Trophoblast cell (in vitro differentiated cells and primary cell): Measurements from ENCODE around the gene SLC7A4.

Experiments used
- DNase-seq, 2 donors: peaks; one replicate each; pipeline ENCODE4 v3.0.0-alpha.2; 2016
- H2AFZ ChIP-seq: 2 replicates; pipeline ENCODE4 v1.6.1; 2013; ENCODE audit warnings: low read length, moderate library complexity, mild to moderate bottlenecking; ENCODE audit not compliant: insufficient read depth, poor library complexity
- H2AK5ac ChIP-seq: 2 replicates; pipeline ENCODE4 v1.6.1; 2013; ENCODE audit warnings: mild to moderate bottlenecking, low read length
- H2BK120ac ChIP-seq: 2 replicates; pipeline ENCODE4 v1.6.1; 2013; ENCODE audit warnings: low read length, mild to moderate bottlenecking, moderate library complexity; ENCODE audit not compliant: insufficient read depth, poor library complexity
- H2BK12ac ChIP-seq: 2 replicates; pipeline ENCODE4 v1.6.1; 2013; ENCODE audit warnings: mild to moderate bottlenecking, low read length, moderate library complexity
- H2BK5ac ChIP-seq: 2 replicates; pipeline ENCODE4 v1.6.1; 2013; ENCODE audit warnings: low read length, low read depth, moderate library complexity, mild to moderate bottlenecking; ENCODE audit not compliant: poor library complexity
- H3K14ac ChIP-seq: 2 replicates; pipeline ENCODE4 v1.6.1; 2013; ENCODE audit warnings: mild to moderate bottlenecking, low read length
- H3K18ac ChIP-seq: 2 replicates; pipeline ENCODE4 v1.6.1; 2013; ENCODE audit warnings: mild to moderate bottlenecking, low read length
- H3K23ac ChIP-seq: 2 replicates; pipeline ENCODE4 v1.6.1; 2013; ENCODE audit warnings: low read length
- H3K27ac ChIP-seq: 2 replicates; pipeline ENCODE4 v1.5.1; 2013; ENCODE audit warnings: low read depth, mild to moderate bottlenecking, inconsistent platforms, low read length, moderate library complexity
- H3K27me3 ChIP-seq: 2 replicates; pipeline ENCODE4 v1.6.1; 2013; ENCODE audit warnings: inconsistent platforms, mild to moderate bottlenecking, low read length, moderate library complexity; ENCODE audit not compliant: insufficient read depth
- H3K36me3 ChIP-seq, 2 experiments: 1 replicate in 1 of 2; 2 replicates in 1 of 2; pipeline ENCODE4 v1.6.1; 2013; ENCODE audit warnings: low read length in 2 of 2, mild to moderate bottlenecking in 2 of 2, moderate library complexity in 1 of 2; ENCODE audit not compliant: insufficient read depth in 2 of 2, control insufficient read depth in 1 of 2
- H3K4ac ChIP-seq: 2 replicates; pipeline ENCODE4 v1.6.1; 2013; ENCODE audit warnings: low read depth, mild to moderate bottlenecking, low read length, moderate library complexity
- H3K4me1 ChIP-seq, 2 experiments: 1 replicate in 1 of 2; 2 replicates in 1 of 2; pipeline ENCODE4 v1.6.1; 2013; ENCODE audit warnings: low read length in 2 of 2, mild to moderate bottlenecking in 2 of 2, moderate library complexity in 1 of 2; ENCODE audit not compliant: insufficient read depth in 2 of 2, control insufficient read depth in 1 of 2
- H3K4me2 ChIP-seq: 2 replicates; pipeline ENCODE4 v1.6.1; 2013; ENCODE audit warnings: inconsistent platforms, mild to moderate bottlenecking, low read length, moderate library complexity
- H3K4me3 ChIP-seq: 2 replicates; pipeline ENCODE4 v1.5.1; 2013; ENCODE audit warnings: mild to moderate bottlenecking, low read depth, low read length, inconsistent platforms
- H3K79me1 ChIP-seq: one replicate; pipeline ENCODE4 v1.6.1; 2013; ENCODE audit warnings: low read length
- H3K79me2 ChIP-seq: 2 replicates; pipeline ENCODE4 v1.6.1; 2013; ENCODE audit warnings: low read length, mild to moderate bottlenecking; ENCODE audit not compliant: control insufficient read depth, insufficient read depth, poor library complexity
- H3K9ac ChIP-seq: 2 replicates; pipeline ENCODE4 v1.6.1; 2013; ENCODE audit warnings: mild to moderate bottlenecking, low read length
- H3K9me3 ChIP-seq: 2 replicates; pipeline ENCODE4 v1.6.1; 2013; ENCODE audit warnings: low read depth, mild to moderate bottlenecking, control low read depth, inconsistent platforms, low read length; ENCODE audit not compliant: insufficient read depth
- H4K12ac ChIP-seq: 2 replicates; pipeline ENCODE4 v1.6.1; 2013; ENCODE audit warnings: low read depth, mild to moderate bottlenecking, low read length, moderate library complexity
- H4K8ac ChIP-seq: 2 replicates; pipeline ENCODE4 v1.6.1; 2013; ENCODE audit warnings: low read depth, mild to moderate bottlenecking, low read length, moderate library complexity
- H4K91ac ChIP-seq: one replicate; pipeline ENCODE4 v1.6.1; 2013; ENCODE audit warnings: low read depth, mild to moderate bottlenecking, low read length, moderate library complexity
- WGBS: extraction: QIAGEN DNeasy Blood & Tissue Kit; methylation state at CpG from one replicate; pipeline ENCODE4 v1.1.7; 2013; ENCODE audit warnings: missing lambda C conversion rate; ENCODE audit not compliant: insufficient read length, insufficient coverage; ENCODE audit errors: extremely low coverage; 5-methylcytosine and 5-hydroxymethylcytosine counted together

SLC7A4 gene

GRCh38 chr22:20983081-20983771 lies 49.1 kb downstream of the SLC7A4 start:
- Histone ChIP-seq H3K4ac (no peak overlapping the region), H3K18ac (no peak overlapping the region), H2BK120ac (no peak overlapping the region), H3K27me3 (no peaks in the 10 kb centered on the region), H4K8ac (peak overlapping the region; percentile 96), H3K36me3 (peaks cover 25 to 26% of the 10 kb centered on the region in 2 experiments), H4K91ac (no peak overlapping the region), H3K4me2 (peak overlapping the region; percentile 92), H3K4me1 (peaks cover 5 to 18% of the 10 kb centered on the region in 2 experiments), H4K12ac (peak overlapping the region; percentile 67), H3K79me1 (peaks cover 8% of the 10 kb centered on the region), H3K27ac (no peak overlapping the region), H3K79me2 (peaks cover 8% of the 10 kb centered on the region), H2AK5ac (no peak overlapping the region), H2BK5ac (no peak overlapping the region), H2AFZ (peak overlapping the region; percentile 89), H3K23ac (no peak overlapping the region), H3K4me3 (peak overlapping the region; percentile 98), H3K14ac (no peak overlapping the region), H3K9me3 (peaks cover 8% of the 10 kb centered on the region), H2BK12ac (no peak overlapping the region), H3K9ac (no peak overlapping the region)
- WGBS, result no CpG with 5 or more reads among the region's 5 CpGs
- no peak for DNase-seq

- peak overlapping the region; percentile 96 for H4K8ac ChIP-seq
- peak overlapping the region; percentile 3 for H2AK5ac ChIP-seq
- H3K27ac ChIP-seq, result no peak overlapping the region
- peaks cover 5 to 18% of the 10 kb centered on the region in 2 experiments for H3K4me1 ChIP-seq
- H3K9me3 ChIP-seq, result peaks cover 13% of the 10 kb centered on the region
- no peak overlapping the region for H3K4ac ChIP-seq
- H3K36me3 ChIP-seq, result peaks cover 20 to 21% of the 10 kb centered on the region in 2 experiments
- H3K18ac ChIP-seq, result peak overlapping the region; percentile 81
- peak overlapping the region; percentile 67 for H4K12ac ChIP-seq
- DNase-seq, result no peak
- peak overlapping the region; percentile 88 for H3K14ac ChIP-seq
- H3K4me2 ChIP-seq, result peak overlapping the region; percentile 92
- H2BK120ac ChIP-seq, result peak overlapping the region; percentile 14
- peaks cover 8% of the 10 kb centered on the region for H3K79me1 ChIP-seq
- H3K27me3 ChIP-seq, result no peaks in the 10 kb centered on the region
- no peak overlapping the region for H2BK12ac ChIP-seq
- peak overlapping the region; percentile 69 for H3K9ac ChIP-seq
- no peak overlapping the region for H3K23ac ChIP-seq
- H4K91ac ChIP-seq, result peak overlapping the region; percentile 59
- H3K79me2 ChIP-seq, result peaks cover 8% of the 10 kb centered on the region
- peak overlapping the region; percentile 98 for H3K4me3 ChIP-seq
- peak overlapping the region; percentile 89 for H2AFZ ChIP-seq
- H2BK5ac ChIP-seq, result no peak overlapping the region
- WGBS, result no CpG with 5 or more reads among the region's 12 CpGs
These were observed 49.8 kb downstream of the SLC7A4 start for GRCh38 chr22:20982563-20982882.

- H3K9ac ChIP-seq, result peak within 1 kb of the TSS; percentile 99
These were observed 50.4 kb downstream of the SLC7A4 start, which contains the start of gene LZTR1 for GRCh38 chr22:20981787-20982562. TSS of gene LZTR1 (plus strand) at chr22:20982297. CDS start at chr22:20982372, 75 bp downstream.

GRCh38 chr22:20980938-20981722 lies 51.2 kb downstream of the SLC7A4 start:
- peaks cover 13% of the 10 kb centered on the region for H3K9me3 ChIP-seq
- peak overlapping the region; percentile 99 for H3K9ac ChIP-seq
- no peak overlapping the region for H3K4ac ChIP-seq
- H2BK5ac ChIP-seq, result peak overlapping the region; percentile 7
- H3K4me1 ChIP-seq, result peaks cover 5 to 18% of the 10 kb centered on the region in 2 experiments
- WGBS, result no CpG with 5 or more reads among the region's 10 CpGs
- H2BK120ac ChIP-seq, result no peak overlapping the region
- H3K18ac ChIP-seq, result no peak overlapping the region
- peaks cover 8% of the 10 kb centered on the region for H3K79me1 ChIP-seq
- H4K8ac ChIP-seq, result peak overlapping the region; percentile 96
- H3K27me3 ChIP-seq, result no peaks in the 10 kb centered on the region
- H3K4me3 ChIP-seq, result peak overlapping the region; percentile 98
- H3K4me2 ChIP-seq, result peak overlapping the region; percentile 92
- H3K27ac ChIP-seq, result peak overlapping the region; percentile 70
- peaks cover 16 to 18% of the 10 kb centered on the region in 2 experiments for H3K36me3 ChIP-seq
- H4K12ac ChIP-seq, result peak overlapping the region; percentile 91
- H3K79me2 ChIP-seq, result peaks cover 8% of the 10 kb centered on the region
- H3K14ac ChIP-seq, result peak overlapping the region; percentile 91
- no peak for DNase-seq
- H2AFZ ChIP-seq, result peak overlapping the region; percentile 58
- H4K91ac ChIP-seq, result peak overlapping the region; percentile 88
- H2AK5ac ChIP-seq, result peak overlapping the region; percentile 10
- H2BK12ac ChIP-seq, result no peak overlapping the region
- H3K23ac ChIP-seq, result no peak overlapping the region

More at GRCh38 chr22:20981787-20982562, 50.4 kb downstream of the SLC7A4 start, which contains the start of gene LZTR1:
- Histone ChIP-seq H3K18ac (peak within 1 kb of the TSS; percentile 95), H3K4ac (peak within 1 kb of the TSS; percentile 48), H3K4me3 (peak within 1 kb of the TSS; percentile 98), H4K91ac (peak within 1 kb of the TSS; percentile 88), H3K4me2 (peak within 1 kb of the TSS; percentile 92), H4K8ac (peak within 1 kb of the TSS; percentile 96), H3K4me1 (peaks cover 5 to 18% of the 10 kb centered on the region in 2 experiments), H3K79me1 (peaks cover 8% of the 10 kb centered on the region), H3K27ac (peak within 1 kb of the TSS; percentile 70), H3K9me3 (peaks cover 13% of the 10 kb centered on the region), H3K27me3 (no peaks in the 10 kb centered on the region), H3K23ac (no peak within 1 kb of the TSS), H2BK120ac (peak within 1 kb of the TSS; percentile 90), H3K79me2 (peaks cover 8% of the 10 kb centered on the region), H2BK5ac (peak within 1 kb of the TSS; percentile 73), H2BK12ac (no peak within 1 kb of the TSS), H4K12ac (peak within 1 kb of the TSS; percentile 91), H2AK5ac (peak within 1 kb of the TSS; percentile 10), H2AFZ (peak within 1 kb of the TSS; percentile 89), H3K36me3 (peaks cover 16 to 18% of the 10 kb centered on the region in 2 experiments), H3K14ac (peak within 1 kb of the TSS; percentile 91)
- DNase-seq, result peak; percentile 79 to 83
- no CpG with 5 or more reads among the region's 87 CpGs for WGBS
